Measurements from ENCODE around the gene SIRPG.
"Not testable (repeated sequence)": the region's sequence is repeated elsewhere in the genome, so short reads cannot be mapped to it uniquely, and the experiment has no call there.

SIRPG gene

DNA sequence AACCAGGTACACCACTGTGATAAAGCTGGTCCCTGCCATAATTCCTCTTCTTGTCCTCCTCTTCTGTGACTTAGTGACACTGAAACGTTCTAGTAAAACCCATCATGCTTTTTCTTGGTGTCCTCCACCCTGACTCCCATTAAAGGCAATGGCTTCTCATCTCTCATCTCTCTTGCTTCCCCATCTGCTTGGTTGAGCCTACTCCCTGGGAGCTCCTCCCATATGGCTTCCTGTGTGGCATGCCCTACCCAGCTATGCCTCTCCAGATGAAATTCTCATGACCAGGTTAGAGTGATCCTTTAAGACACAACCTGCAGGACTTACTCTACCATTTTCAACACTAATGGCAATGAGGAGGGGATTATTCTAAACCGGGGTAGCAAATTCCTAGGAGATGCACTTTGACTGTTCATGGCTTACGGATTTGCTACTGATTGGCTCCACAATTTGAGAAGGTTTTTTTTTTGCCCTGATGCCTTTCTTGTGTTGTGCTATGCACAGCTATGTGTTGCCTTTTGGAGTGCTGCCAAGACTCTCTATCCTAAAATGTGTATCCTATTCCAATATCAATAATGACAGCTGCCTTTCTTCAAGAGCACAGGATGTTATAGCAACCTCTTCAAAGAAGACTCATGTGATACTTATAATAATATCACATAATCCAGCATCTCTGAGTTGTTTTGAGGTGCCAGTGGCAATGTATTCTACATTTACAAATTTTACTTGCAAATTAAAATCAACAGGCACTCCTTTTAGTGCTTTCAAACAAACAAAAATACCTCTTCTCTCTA, 6.1 kb downstream of the SIRPG start:
- H3K27ac ChIP-seq (ENCODE audit: low read length), result no peak overlapping the region
- no peaks in the 10 kb centered on the region for H3K36me3 ChIP-seq (ENCODE audit: control insufficient read depth, low read depth, low read length)
- H3K4me1 ChIP-seq (ENCODE audit: control insufficient read depth, low read depth, low read length), result no peaks in the 10 kb centered on the region
- no peaks in the 10 kb centered on the region for H3K9me3 ChIP-seq (ENCODE audit: control insufficient read depth, low read depth, low read length)
- no peaks in the 10 kb centered on the region for H3K27me3 ChIP-seq (ENCODE audit: control insufficient read depth, insufficient read depth, low read length)
- H3K9ac ChIP-seq (ENCODE audit: low read length), result no peak overlapping the region
- H3K4me3 ChIP-seq (ENCODE audit: low read length), result no peak overlapping the region

GRCh38 chr20:1648101-1648500, 9.5 kb downstream of the SIRPG start:
- no peaks in the 10 kb centered on the region for H3K4me1 ChIP-seq (ENCODE audit: control insufficient read depth, low read depth, low read length)
- H3K27ac ChIP-seq (ENCODE audit: low read length), result no peak overlapping the region
- no peaks in the 10 kb centered on the region for H3K9me3 ChIP-seq (ENCODE audit: control insufficient read depth, low read depth, low read length)
- H3K9ac ChIP-seq (ENCODE audit: low read length), result no peak overlapping the region
- H3K4me3 ChIP-seq (ENCODE audit: low read length), result no peak overlapping the region
- H3K27me3 ChIP-seq (ENCODE audit: control insufficient read depth, insufficient read depth, low read length), result no peaks in the 10 kb centered on the region
- H3K36me3 ChIP-seq (ENCODE audit: control insufficient read depth, low read depth, low read length), result no peaks in the 10 kb centered on the region

DNA sequence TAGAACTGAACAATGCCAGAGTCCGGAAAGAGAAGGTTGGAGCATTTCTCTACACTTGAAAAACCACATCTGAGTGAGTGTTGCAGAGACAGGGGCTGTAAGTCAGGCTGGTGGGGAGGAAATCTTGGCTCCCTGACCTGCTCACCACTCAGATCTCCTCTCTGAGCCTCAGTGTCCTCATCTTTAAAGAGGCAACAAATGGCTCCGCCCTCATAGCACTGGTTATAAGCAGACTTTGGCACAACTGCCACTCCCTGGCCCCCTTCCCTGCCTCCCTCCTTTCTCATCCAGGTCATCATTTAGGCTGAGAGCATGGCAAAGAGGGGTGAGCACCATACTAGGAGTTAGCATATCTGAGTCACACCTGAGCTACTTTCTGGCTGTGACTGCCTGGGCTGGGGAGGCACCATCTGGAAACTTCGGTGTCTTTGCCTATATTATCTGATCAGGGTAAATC, 10.6 kb downstream of the SIRPG start:
- H3K27ac ChIP-seq (ENCODE audit: low read length), result no peak overlapping the region
- H3K27me3 ChIP-seq (ENCODE audit: control insufficient read depth, insufficient read depth, low read length), result no peaks in the 10 kb centered on the region
- no peaks in the 10 kb centered on the region for H3K9me3 ChIP-seq (ENCODE audit: control insufficient read depth, low read depth, low read length)
- H3K4me1 ChIP-seq (ENCODE audit: control insufficient read depth, low read depth, low read length), result no peaks in the 10 kb centered on the region
- no peaks in the 10 kb centered on the region for H3K36me3 ChIP-seq (ENCODE audit: control insufficient read depth, low read depth, low read length)
- no peak overlapping the region for H3K4me3 ChIP-seq (ENCODE audit: low read length)
- H3K9ac ChIP-seq (ENCODE audit: low read length), result no peak overlapping the region

DNA sequence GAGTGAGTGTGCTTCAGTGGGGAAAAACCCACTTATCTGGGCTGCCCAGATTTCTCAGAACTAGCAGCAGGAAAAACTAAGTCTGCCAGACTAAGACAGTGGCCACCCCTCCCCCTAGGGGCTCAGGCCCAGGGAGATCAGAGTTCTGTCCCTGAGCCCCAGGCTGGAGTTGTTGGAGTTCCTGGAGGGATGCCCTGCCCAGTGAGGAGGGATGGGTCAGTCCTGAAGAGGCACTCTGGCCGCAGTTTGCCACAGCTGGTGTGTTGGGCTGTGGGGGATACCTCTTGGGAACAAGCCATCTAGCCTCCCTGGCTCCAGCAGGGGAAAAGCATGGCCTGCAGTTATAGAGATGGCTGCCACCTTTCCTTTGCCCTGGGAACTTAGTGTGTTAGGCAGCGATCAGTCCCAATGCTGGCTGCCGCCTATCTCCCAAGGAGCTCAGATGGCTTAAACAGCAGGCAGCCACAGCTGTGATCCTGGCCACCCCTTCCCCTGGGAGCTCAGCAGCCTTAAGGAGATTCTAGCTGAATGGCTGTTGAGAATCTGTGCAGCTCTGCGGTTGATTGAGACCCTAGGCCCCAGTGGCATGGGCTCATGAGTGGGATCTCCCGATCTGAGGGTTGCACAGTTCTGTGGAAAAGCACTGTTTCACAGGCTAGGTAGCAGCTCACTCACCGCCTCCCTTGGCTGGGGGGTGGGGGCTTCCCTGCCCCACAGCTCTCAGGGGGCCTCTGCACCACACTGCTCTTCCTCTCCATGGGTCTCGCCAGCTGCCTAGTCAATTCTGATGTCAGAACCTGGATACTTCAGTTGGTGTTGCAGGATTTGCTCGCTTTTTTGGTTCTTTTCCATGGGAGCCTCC, 13.2 kb downstream of the SIRPG start:
- no peak overlapping the region for H3K9ac ChIP-seq (ENCODE audit: low read length)
- H3K27me3 ChIP-seq (ENCODE audit: control insufficient read depth, insufficient read depth, low read length), result no peaks in the 10 kb centered on the region
- H3K27ac ChIP-seq (ENCODE audit: low read length), result no peak overlapping the region
- no peaks in the 10 kb centered on the region for H3K4me1 ChIP-seq (ENCODE audit: control insufficient read depth, low read depth, low read length)
- H3K36me3 ChIP-seq (ENCODE audit: control insufficient read depth, low read depth, low read length), result no peaks in the 10 kb centered on the region
- no peaks in the 10 kb centered on the region for H3K9me3 ChIP-seq (ENCODE audit: control insufficient read depth, low read depth, low read length)
- H3K4me3 ChIP-seq (ENCODE audit: low read length), result no peak overlapping the region

- not testable (repeated sequence) for H3K4me3 ChIP-seq (ENCODE audit: low read length); H3K9me3 ChIP-seq (ENCODE audit: control insufficient read depth, low read depth, low read length)
Observed at GRCh38 chr20:1638643-1639042, 18.9 kb downstream of the SIRPG start.

GRCh38 chr20:1637755-1638154, 19.8 kb downstream of the SIRPG start:
- Histone ChIP-seq H3K4me3 (ENCODE audit: low read length) (no peak overlapping the region), H3K9ac (ENCODE audit: low read length) (no peak overlapping the region), H3K4me1 (ENCODE audit: control insufficient read depth, low read depth, low read length) (no peaks in the 10 kb centered on the region), H3K27me3 (ENCODE audit: control insufficient read depth, insufficient read depth, low read length) (no peaks in the 10 kb centered on the region), H3K27ac (ENCODE audit: low read length) (no peak overlapping the region), H3K36me3 (ENCODE audit: control insufficient read depth, low read depth, low read length) (no peaks in the 10 kb centered on the region), H3K9me3 (ENCODE audit: control insufficient read depth, low read depth, low read length) (no peaks in the 10 kb centered on the region)

More at GRCh38 chr20:1638643-1639042, 18.9 kb downstream of the SIRPG start:
- H3K9ac ChIP-seq (ENCODE audit: low read length); H3K27ac ChIP-seq (ENCODE audit: low read length); H3K36me3 ChIP-seq (ENCODE audit: control insufficient read depth, low read depth, low read length); H3K27me3 ChIP-seq (ENCODE audit: control insufficient read depth, insufficient read depth, low read length); H3K4me1 ChIP-seq (ENCODE audit: control insufficient read depth, low read depth, low read length): not testable (repeated sequence)

- Histone ChIP-seq H3K9ac (ENCODE audit: low read length) (no peak overlapping the region), H3K27ac (ENCODE audit: low read length) (no peak overlapping the region), H3K9me3 (ENCODE audit: control insufficient read depth, low read depth, low read length) (no peaks in the 10 kb centered on the region), H3K4me3 (ENCODE audit: low read length) (no peak overlapping the region), H3K36me3 (ENCODE audit: control insufficient read depth, low read depth, low read length) (no peaks in the 10 kb centered on the region), H3K27me3 (ENCODE audit: control insufficient read depth, insufficient read depth, low read length) (no peaks in the 10 kb centered on the region), H3K4me1 (ENCODE audit: control insufficient read depth, low read depth, low read length) (no peaks in the 10 kb centered on the region)
Observed at GRCh38 chr20:1637226-1637625, 20.4 kb downstream of the SIRPG start.

DNA sequence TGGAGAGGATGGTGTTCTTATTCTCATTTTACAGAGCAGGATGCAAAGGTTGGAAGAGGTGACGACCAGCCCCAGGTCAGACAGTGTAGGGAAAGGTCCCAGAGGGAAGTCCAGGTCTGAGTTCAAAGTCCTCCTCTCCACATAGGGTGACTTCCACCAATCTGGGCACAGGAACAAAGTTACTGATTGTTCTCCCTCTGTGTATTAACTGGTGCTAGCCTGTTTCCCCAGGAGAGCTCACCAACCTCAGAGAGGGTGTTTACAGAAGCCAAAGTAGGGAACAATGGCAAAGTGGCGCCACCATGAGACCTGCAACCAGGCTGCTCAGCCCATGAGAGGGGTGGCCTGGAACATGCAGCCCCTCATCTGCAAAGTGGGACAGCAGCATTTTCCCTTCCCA, 21.0 kb downstream of the SIRPG start:
- Histone ChIP-seq H3K4me3 (ENCODE audit: low read length) (no peak overlapping the region), H3K36me3 (ENCODE audit: control insufficient read depth, low read depth, low read length) (no peaks in the 10 kb centered on the region), H3K9ac (ENCODE audit: low read length) (no peak overlapping the region), H3K4me1 (ENCODE audit: control insufficient read depth, low read depth, low read length) (no peaks in the 10 kb centered on the region), H3K9me3 (ENCODE audit: control insufficient read depth, low read depth, low read length) (no peaks in the 10 kb centered on the region), H3K27ac (ENCODE audit: low read length) (no peak overlapping the region), H3K27me3 (ENCODE audit: control insufficient read depth, insufficient read depth, low read length) (no peaks in the 10 kb centered on the region)

DNA sequence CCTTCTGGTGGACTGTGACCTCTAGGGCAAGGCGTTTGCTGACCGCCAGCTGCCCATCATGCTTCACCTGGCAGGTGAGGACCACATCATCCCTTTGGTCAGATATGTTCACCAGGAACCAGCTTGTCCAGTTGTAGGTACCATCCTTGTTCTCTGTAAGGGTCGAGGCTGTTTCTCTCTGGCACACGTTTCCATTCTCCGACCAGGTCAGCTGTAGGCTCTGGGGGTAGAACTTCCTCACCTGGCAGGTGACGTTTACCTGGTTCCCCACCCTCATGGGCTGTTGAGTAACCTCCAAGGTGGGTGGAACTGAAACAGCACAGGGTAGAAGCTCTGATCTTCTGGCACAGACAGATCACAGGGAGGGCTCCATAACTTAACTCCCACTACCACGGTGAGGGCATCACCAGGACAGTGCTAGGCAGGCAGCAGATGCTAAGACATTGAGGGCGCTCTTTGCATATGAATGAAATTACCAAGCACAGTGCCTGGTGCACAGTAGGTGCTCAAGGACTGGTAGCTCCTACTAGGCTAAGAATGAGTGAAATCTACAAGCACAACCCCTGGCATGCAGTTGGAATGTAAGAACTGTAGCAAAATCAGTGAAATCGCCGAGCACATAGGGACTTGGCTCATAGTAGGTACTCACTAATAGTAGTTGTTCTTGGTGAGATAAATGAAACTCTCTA, 22.1 kb downstream of the SIRPG start:
- Histone ChIP-seq H3K27me3 (ENCODE audit: control insufficient read depth, insufficient read depth, low read length) (no peaks in the 10 kb centered on the region), H3K27ac (ENCODE audit: low read length) (no peak overlapping the region), H3K9me3 (ENCODE audit: control insufficient read depth, low read depth, low read length) (no peaks in the 10 kb centered on the region), H3K4me1 (ENCODE audit: control insufficient read depth, low read depth, low read length) (no peaks in the 10 kb centered on the region), H3K4me3 (ENCODE audit: low read length) (no peak overlapping the region), H3K9ac (ENCODE audit: low read length) (no peak overlapping the region), H3K36me3 (ENCODE audit: control insufficient read depth, low read depth, low read length) (no peaks in the 10 kb centered on the region)

GRCh38 chr20:1633535-1633934, 24.0 kb downstream of the SIRPG start:
- Histone ChIP-seq H3K9ac (ENCODE audit: low read length) (no peak overlapping the region), H3K4me1 (ENCODE audit: control insufficient read depth, low read depth, low read length) (no peaks in the 10 kb centered on the region), H3K4me3 (ENCODE audit: low read length) (no peak overlapping the region), H3K27me3 (ENCODE audit: control insufficient read depth, insufficient read depth, low read length) (no peaks in the 10 kb centered on the region), H3K36me3 (ENCODE audit: control insufficient read depth, low read depth, low read length) (no peaks in the 10 kb centered on the region), H3K9me3 (ENCODE audit: control insufficient read depth, low read depth, low read length) (no peaks in the 10 kb centered on the region), H3K27ac (ENCODE audit: low read length) (no peak overlapping the region)

GRCh38 chr20:1632178-1632577, 25.4 kb downstream of the SIRPG start:
- Histone ChIP-seq H3K4me3 (ENCODE audit: low read length) (no peak overlapping the region), H3K4me1 (ENCODE audit: control insufficient read depth, low read depth, low read length) (no peaks in the 10 kb centered on the region), H3K9ac (ENCODE audit: low read length) (no peak overlapping the region), H3K27ac (ENCODE audit: low read length) (no peak overlapping the region), H3K9me3 (ENCODE audit: control insufficient read depth, low read depth, low read length) (no peaks in the 10 kb centered on the region), H3K36me3 (ENCODE audit: control insufficient read depth, low read depth, low read length) (no peaks in the 10 kb centered on the region), H3K27me3 (ENCODE audit: control insufficient read depth, insufficient read depth, low read length) (no peaks in the 10 kb centered on the region)

Data from iPS-18a (cell line).